H1 (cell line): ENCODE measurements around the gene SAMD4A. TPM values are rescaled to one million over a fixed set of nuclear protein-coding genes. Genes with fewer than 3 reads are reported as not detected.

Experiments used
- CTCF ChIA-PET: fragments of 300-600 bp; sonication (Branson Sonifier 250); formaldehyde crosslinking; loops from one replicate; lab custom pipeline; 2021; ENCODE audit not compliant: partially characterized antibody; lab: Charles Lee
- POLR2A ChIA-PET: fragments of 300-600 bp; sonication (Branson Sonifier 250); formaldehyde crosslinking; loops from one replicate; lab custom pipeline; 2021; ENCODE audit warnings: inconsistent platforms; ENCODE audit not compliant: partially characterized antibody; lab: Charles Lee
- DNase-seq, 2 experiments: peaks; one replicate each; pipeline versions ENCODE4 v3.0.0 to v3.0.0-alpha.2; 2010 to 2022; ENCODE audit warnings: low spot score in 2 of 2, low read depth in 1 of 2, mixed read lengths in 1 of 2
- FAIRE-seq: peaks from 2 replicates; lab custom pipeline; 2011; peaks lifted over from hg19 to GRCh38; lab: Jason Lieb, UNC
- H2AFZ ChIP-seq: 2 replicates; pipeline ENCODE4 v1.8.1; 2012; ENCODE audit warnings: low read length, inconsistent platforms
- H2AK5ac ChIP-seq: 2 replicates; pipeline ENCODE4 v1.6.1; 2013; ENCODE audit warnings: low read depth, low read length
- H2BK120ac ChIP-seq: replicated peaks from 2 replicates; pipeline ENCODE3; 2013; ENCODE audit warnings: low read depth, low read length, inconsistent platforms
- H2BK12ac ChIP-seq: 2 replicates; pipeline ENCODE4 v1.6.1; 2013; ENCODE audit warnings: low read depth, low read length
- H2BK15ac ChIP-seq: 2 replicates; pipeline ENCODE4 v1.6.1; 2013; ENCODE audit warnings: low read length
- H2BK20ac ChIP-seq: 2 replicates; pipeline ENCODE4 v1.6.1; 2013; ENCODE audit warnings: low read length
- H2BK5ac ChIP-seq: 2 replicates; pipeline ENCODE4 v1.6.1; 2013; ENCODE audit warnings: low read depth, low read length
- H3K14ac ChIP-seq: 2 replicates; pipeline ENCODE4 v1.6.1; 2013; ENCODE audit warnings: inconsistent platforms; ENCODE audit not compliant: insufficient read length
- H3K18ac ChIP-seq: 2 replicates; pipeline ENCODE4 v1.6.1; 2013; ENCODE audit warnings: low read length; ENCODE audit errors: extremely low read depth
- H3K23ac ChIP-seq: 2 replicates; pipeline ENCODE4 v1.6.1; 2013; ENCODE audit warnings: inconsistent platforms; ENCODE audit not compliant: insufficient read length
- H3K23me2 ChIP-seq: 2 replicates; pipeline ENCODE4 v1.6.1; 2013; ENCODE audit warnings: low read depth, low read length
- H3K27ac ChIP-seq: 2 replicates; pipeline ENCODE4 v1.6.1; 2011; ENCODE audit warnings: low read depth, low read length, inconsistent platforms
- H3K27me3 ChIP-seq, 4 experiments: replicated peaks in 1 of 4; 1 replicate in 1 of 4; 2 replicates in 3 of 4; pipeline versions ENCODE4 v1.6.1 to v1.8.1; 2011 to 2013; ENCODE audit warnings: low read length in 3 of 4, mild to moderate bottlenecking in 3 of 4, inconsistent platforms in 2 of 4, mixed read lengths in 2 of 4, moderate library complexity in 1 of 4; ENCODE audit not compliant: control insufficient read depth in 3 of 4, insufficient read depth in 3 of 4; ENCODE audit errors: extremely low read depth in 1 of 4
- H3K36me3 ChIP-seq, 4 experiments: 2 replicates each; pipeline versions ENCODE4 v1.6.1 to v1.8.1; 2011 to 2013; ENCODE audit warnings: mild to moderate bottlenecking in 4 of 4, low read length in 3 of 4, moderate library complexity in 2 of 4, control low read depth in 1 of 4, inconsistent platforms in 1 of 4; ENCODE audit not compliant: insufficient read depth in 4 of 4, control insufficient read depth in 2 of 4
- H3K4ac ChIP-seq: replicated peaks from 2 replicates; pipeline ENCODE3; 2013; ENCODE audit warnings: low read length, low read depth, mixed read lengths, inconsistent platforms; ENCODE audit not compliant: insufficient read length
- H3K4me1 ChIP-seq, 4 experiments: replicated peaks in 1 of 4; 1 replicate in 1 of 4; 2 replicates in 3 of 4; pipeline versions ENCODE4 v1.6.1 to v1.8.1; 2011 to 2013; ENCODE audit warnings: low read length in 3 of 4, inconsistent platforms in 2 of 4, mixed read lengths in 1 of 4; ENCODE audit not compliant: insufficient read depth in 4 of 4, control insufficient read depth in 3 of 4
- H3K4me2 ChIP-seq, 2 experiments: 2 replicates each; pipeline versions ENCODE4 v1.6.1 to v1.8.1; 2011 to 2013; ENCODE audit warnings: low read depth in 2 of 2, low read length in 2 of 2, control low read depth in 1 of 2, inconsistent platforms in 1 of 2, mild to moderate bottlenecking in 1 of 2; ENCODE audit not compliant: insufficient read depth in 1 of 2
- H3K4me3 ChIP-seq, 4 experiments: fragments of 200-600, 300-600 bp in 1 of 4; sonication (generic), shearing (Covaris generic), sonication (Bioruptor Twin) in 1 of 4; 2 replicates each; pipeline versions ENCODE4 v1.5.1 to v1.8.1; 2011 to 2016; ENCODE audit warnings: low read length in 4 of 4, low read depth in 3 of 4, control low read depth in 2 of 4, inconsistent platforms in 2 of 4, mild to moderate bottlenecking in 2 of 4, mixed read lengths in 1 of 4, moderate library complexity in 1 of 4; ENCODE audit not compliant: insufficient read depth in 2 of 4; ENCODE audit errors: extremely low read depth in 1 of 4
- H3K56ac ChIP-seq: replicated peaks from 2 replicates; pipeline ENCODE3; 2013; ENCODE audit warnings: low read depth, mild to moderate bottlenecking, mixed read lengths, low read length, inconsistent platforms; ENCODE audit not compliant: insufficient read length
- H3K79me1 ChIP-seq: 2 replicates; pipeline ENCODE4 v1.6.1; 2013; ENCODE audit warnings: low read depth, low read length, control low read depth
- H3K79me2 ChIP-seq, 2 experiments: 2 replicates each; pipeline versions ENCODE4 v1.6.1 to v1.8.1; 2012 to 2013; ENCODE audit warnings: low read length in 2 of 2, mild to moderate bottlenecking in 2 of 2, inconsistent platforms in 1 of 2; ENCODE audit not compliant: insufficient read depth in 2 of 2, control insufficient read depth in 1 of 2
- H3K9ac ChIP-seq, 4 experiments: replicated peaks in 1 of 4; 1 replicate in 1 of 4; 2 replicates in 3 of 4; pipeline versions ENCODE4 v1.6.1 to v1.8.1; 2011 to 2013; ENCODE audit warnings: low read depth in 3 of 4, low read length in 3 of 4, control low read depth in 2 of 4, mild to moderate bottlenecking in 2 of 4, moderate library complexity in 2 of 4, inconsistent platforms in 1 of 4; ENCODE audit errors: extremely low read depth in 1 of 4
- H3K9me3 ChIP-seq, 2 experiments: 2 replicates each; pipeline versions ENCODE4 v1.6.1 to v1.8.1; 2012 to 2013; ENCODE audit warnings: mild to moderate bottlenecking in 2 of 2, moderate library complexity in 2 of 2, control low read depth in 1 of 2, inconsistent platforms in 1 of 2, low read depth in 1 of 2, low read length in 1 of 2, mixed read lengths in 1 of 2; ENCODE audit not compliant: insufficient read depth in 2 of 2
- H4K20me1 ChIP-seq, 2 experiments: replicated peaks in 1 of 2; 2 replicates each; pipeline versions ENCODE3 to v1.8.1; 2011 to 2013; ENCODE audit warnings: inconsistent platforms in 2 of 2, low read length in 2 of 2, mild to moderate bottlenecking in 1 of 2; ENCODE audit not compliant: insufficient read depth in 2 of 2, control insufficient read depth in 1 of 2
- H4K5ac ChIP-seq: 2 replicates; pipeline ENCODE4 v1.6.1; 2013; ENCODE audit warnings: low read length, low read depth, mixed read lengths, inconsistent platforms; ENCODE audit not compliant: insufficient read length
- H4K8ac ChIP-seq: 2 replicates; pipeline ENCODE4 v1.8.0; 2013; ENCODE audit warnings: mild to moderate bottlenecking, moderate library complexity, low read length, inconsistent platforms; ENCODE audit not compliant: insufficient read depth; ENCODE audit errors: extremely low read depth
- H4K91ac ChIP-seq: replicated peaks from 2 replicates; pipeline ENCODE3; 2013; ENCODE audit warnings: low read length, mixed read lengths, inconsistent platforms; ENCODE audit not compliant: insufficient read length
- GTF2F1 ChIP-seq: IDR thresholded peaks from 2 replicates; pipeline ENCODE4 v1.6.1; 2012; ENCODE audit warnings: low read depth, low read length, improper control_type of control experiment, borderline replicate concordance
- HDAC2 ChIP-seq, 2 experiments: fragments of 300-600 bp in 1 of 2; sonication (generic) in 1 of 2; IDR thresholded peaks; 2 replicates each; pipeline ENCODE4 v1.6.1; 2011 to 2012; ENCODE audit warnings: low read depth in 2 of 2, low read length in 2 of 2, mild to moderate bottlenecking in 2 of 2, moderate library complexity in 2 of 2, borderline replicate concordance in 1 of 2, inconsistent platforms in 1 of 2
- HDAC6 ChIP-seq: IDR thresholded peaks from one replicate; pipeline ENCODE4 v1.7.1; 2012; ENCODE audit warnings: low read depth, mild to moderate bottlenecking, inconsistent platforms, low read length, moderate library complexity
- POU5F1 ChIP-seq: IDR thresholded peaks from 2 replicates; pipeline ENCODE4 v1.6.1; 2011; ENCODE audit warnings: low read depth, mild to moderate bottlenecking, low read length, moderate library complexity
- RNF2 ChIP-seq: fragments of 200-900, 300-1000 bp; sonication (generic); IDR thresholded peaks from 2 replicates; pipeline ENCODE4 v1.7.1; 2016; ENCODE audit warnings: borderline replicate concordance, low read depth, mild to moderate bottlenecking, antibody characterized with exemption, low read length; ENCODE audit not compliant: poor library complexity, severe bottlenecking; ENCODE audit errors: missing control alignments
- SAP30 ChIP-seq: fragments of 300-600 bp; sonication (generic); IDR thresholded peaks from 2 replicates; pipeline ENCODE4 v1.7.1; 2012; ENCODE audit warnings: low read length, moderate library complexity, mild to moderate bottlenecking, inconsistent platforms; ENCODE audit not compliant: insufficient read depth, insufficient replicate concordance
- SIN3A ChIP-seq, 2 experiments: IDR thresholded peaks in 1 of 2; conservative IDR thresholded peaks in 1 of 2; 2 replicates each; pipeline ENCODE4 v1.6.1; 2011 to 2012; ENCODE audit warnings: low read length in 2 of 2, improper control_type of control experiment in 1 of 2, low read depth in 1 of 2, mild to moderate bottlenecking in 1 of 2
- SP1 ChIP-seq: IDR thresholded peaks from 2 replicates; pipeline ENCODE4 v1.6.1; 2011; ENCODE audit warnings: low read depth, low read length
- YY1 ChIP-seq: IDR thresholded peaks from 2 replicates; pipeline ENCODE4 v1.6.1; 2011; ENCODE audit warnings: low read depth, mild to moderate bottlenecking, low read length
- WGBS, 2 experiments: shearing (Covaris generic) in 1 of 2; methylation state at CpG; one replicate each; pipeline versions ENCODE4 v1.1.6 to v1.1.7; 2013 to 2015; ENCODE audit warnings: low lambda C conversion rate in 2 of 2, mixed read lengths in 2 of 2, inconsistent platforms in 1 of 2, low coverage in 1 of 2, missing lambda C conversion rate in 1 of 2; ENCODE audit not compliant: insufficient replicate concordance in 2 of 2, insufficient coverage in 1 of 2, insufficient read length in 1 of 2; ENCODE audit errors: extremely low coverage in 1 of 2, missing lambda C conversion rate in 1 of 2; 5-methylcytosine and 5-hydroxymethylcytosine counted together
- polyA plus RNA-seq, 7 experiments: library from polyadenylated mRNA; depleted of rRNA in 3 of 7; stranded (reverse) in 5 of 7; unstranded in 2 of 7; fragments of >200 nt in 5 of 7; fragments of 200-250 nt in 2 of 7; gene quantifications; 1 replicate in 5 of 7; 2 replicates in 1 of 7; 4 replicates in 1 of 7; pipeline versions ENCODE4 v1.2.1 to v1.2.3, GENCODE V29; 2011 to 2013; ENCODE audit warnings: missing spikeins in 2 of 7, mixed read lengths in 2 of 7
- total RNA-seq: library from RNA; stranded (reverse); fragmentation: NEBNext Ultra II Directional; extraction: Animal tissue kit (Norgen Biotek cat#: 25700); gene quantifications from 2 replicates; pipeline ENCODE4 v1.2.1, GENCODE V29; 2021
- TF ChIP-seq, protein P1 (sequence below): IDR thresholded peaks from 2 replicates; pipeline ENCODE4 v1.6.1; 2012; ENCODE audit warnings: inconsistent platforms
- TF ChIP-seq, protein P2 (sequence below): IDR thresholded peaks from 2 replicates; pipeline ENCODE4 v1.6.1; 2011; ENCODE audit warnings: low read length, improper control_type of control experiment

The SAMD4A gene
- total and polyA plus RNA-seq, 2 of the 8 experiments (the other 6 are each of a cell fraction or from before 2014, with no cell fraction given), result 2.4 to 12.3 TPM

GRCh38 chr14:54672688-54673087 is 105.8 kb downstream of the SAMD4A start:
- Histone ChIP-seq H2AFZ (no peak overlapping the region), H2AK5ac (no peak overlapping the region), H4K91ac (no peak overlapping the region), H3K4me1 (peaks cover 13 to 27% (median 22%) of the 10 kb centered on the region in 4 experiments), H2BK15ac (no peak overlapping the region), H3K4ac (no peak overlapping the region), H3K9ac (no peak overlapping the region), H3K27me3 (no peaks in the 10 kb centered on the region), H4K20me1 (no peaks in the 10 kb centered on the region), H3K23ac (no peak overlapping the region), H3K9me3 (no peaks in the 10 kb centered on the region), H3K4me3 (no peak overlapping the region), H3K79me2 (no peaks in the 10 kb centered on the region), H2BK20ac (no peak overlapping the region), H3K23me2 (no peaks in the 10 kb centered on the region), H3K18ac (no peak overlapping the region), H3K79me1 (peaks cover 3% of the 10 kb centered on the region; the same call in 1 of the 2 replicates), H4K5ac (no peak overlapping the region), H2BK5ac (no peak overlapping the region), H2BK12ac (no peak overlapping the region), H2BK120ac (no peak overlapping the region), H3K56ac (no peak overlapping the region), H4K8ac (no peak overlapping the region), H3K4me2 (no peak overlapping the region), H3K14ac (no peak overlapping the region), H3K27ac (no peak overlapping the region), H3K36me3 (no peaks in the 10 kb centered on the region)
- ChIA-PET CTCF (interaction anchor here (0.5 to 4.9 kb wide), 9 partner anchors 10 to 154 kb away, joined by 3 to 18 read pairs (median 3); no protein-coding TSS in a partner anchor), POLR2A (interaction anchor here (1.0 to 2.1 kb wide), 2 partner anchors 9 to 107 kb away, joined by 3 to 5 read pairs; no protein-coding TSS in a partner anchor)
- DNase-seq, result no peak
- no peak for FAIRE-seq
- 89% methylated on average over 5 of the region's 5 CpGs; no CpG with 5 or more reads in 1 of the 2 experiments for WGBS, 2 experiments
- TF ChIP-seq HDAC2 (IDR thresholded peaks at IDR 0.05; ENCODE audit: borderline replicate concordance in 1 of 2, low read depth in 2 of 2, low read length in 2 of 2) (no peak), SAP30 (no peak), SP1 (no peak), YY1 (no peak), SIN3A (conservative IDR thresholded peaks at IDR 0.05 in 1 of 2, IDR thresholded peaks at IDR 0.05 in 1 of 2; ENCODE audit: low read depth in 1 of 2, low read length in 2 of 2) (no peak), POU5F1 (no peak), HDAC6 (no peak), GTF2F1 (no peak), RNF2 (no peak)
- TF ChIP-seq, protein P1, sequence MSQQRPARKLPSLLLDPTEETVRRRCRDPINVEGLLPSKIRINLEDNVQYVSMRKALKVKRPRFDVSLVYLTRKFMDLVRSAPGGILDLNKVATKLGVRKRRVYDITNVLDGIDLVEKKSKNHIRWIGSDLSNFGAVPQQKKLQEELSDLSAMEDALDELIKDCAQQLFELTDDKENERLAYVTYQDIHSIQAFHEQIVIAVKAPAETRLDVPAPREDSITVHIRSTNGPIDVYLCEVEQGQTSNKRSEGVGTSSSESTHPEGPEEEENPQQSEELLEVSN, result no peak
- TF ChIP-seq, protein P2, sequence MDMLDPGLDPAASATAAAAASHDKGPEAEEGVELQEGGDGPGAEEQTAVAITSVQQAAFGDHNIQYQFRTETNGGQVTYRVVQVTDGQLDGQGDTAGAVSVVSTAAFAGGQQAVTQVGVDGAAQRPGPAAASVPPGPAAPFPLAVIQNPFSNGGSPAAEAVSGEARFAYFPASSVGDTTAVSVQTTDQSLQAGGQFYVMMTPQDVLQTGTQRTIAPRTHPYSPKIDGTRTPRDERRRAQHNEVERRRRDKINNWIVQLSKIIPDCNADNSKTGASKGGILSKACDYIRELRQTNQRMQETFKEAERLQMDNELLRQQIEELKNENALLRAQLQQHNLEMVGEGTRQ, result no peak
